Right kidney (tissue), 1 donor: ENCODE measurements around the gene ASL.
"Not testable (repeated sequence)": the region's sequence is repeated elsewhere in the genome, so short reads cannot be mapped to it uniquely, and the experiment has no call there.

ENCODE experiments used
- DNase-seq: peaks from one replicate; pipeline ENCODE4 v3.0.0-alpha.2; 2016

ASL gene

DNA sequence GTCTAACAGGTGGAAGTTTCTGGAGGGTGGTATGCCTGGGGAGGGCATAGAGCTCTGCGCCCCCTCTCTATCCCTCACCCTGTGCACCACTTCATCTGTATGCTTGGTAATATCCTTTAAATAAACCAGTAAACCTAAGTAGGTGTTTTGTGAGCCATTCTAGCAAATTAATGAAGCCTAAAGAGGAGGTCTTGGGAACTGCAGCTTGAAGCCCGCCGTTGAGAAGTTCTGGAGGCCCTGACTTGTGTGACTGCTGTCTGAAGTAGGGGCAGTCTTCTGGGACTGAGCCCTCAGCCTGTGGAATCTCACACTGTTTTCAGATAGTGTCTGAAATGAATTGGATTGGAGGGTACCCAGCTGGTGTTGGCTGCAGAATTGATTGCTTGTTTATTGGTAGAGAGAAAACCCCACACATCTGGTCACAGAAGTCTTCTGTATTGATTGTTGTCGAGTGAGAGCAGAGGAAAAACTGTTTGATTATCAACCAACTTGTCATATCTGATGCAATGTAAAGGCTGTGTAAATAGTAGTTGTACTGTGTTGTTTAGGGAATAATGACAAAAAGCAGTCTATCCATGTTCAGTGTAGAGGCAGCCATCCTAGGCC is 43.7 kb downstream of the ASL start:
- DNase-seq = no peak

- DNase-seq = no peak
Measured at GRCh38 chr7:66123175-66123528, 47.5 kb downstream of the ASL start.

DNA sequence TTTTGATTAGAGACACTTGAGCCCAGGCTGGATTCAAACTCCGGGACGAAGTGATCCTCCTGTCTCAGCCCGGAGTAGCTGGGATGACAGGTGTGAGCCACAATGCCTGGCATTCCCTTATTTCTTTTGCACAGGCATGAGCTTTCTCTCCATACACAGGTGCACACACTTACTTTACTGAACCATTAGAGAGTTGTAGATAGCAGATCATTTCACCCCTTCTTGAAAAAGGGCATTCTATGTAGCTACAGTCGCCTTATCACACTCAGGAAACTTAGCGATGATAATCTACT is 48.9 kb downstream of the ASL start:
- not testable (repeated sequence) for DNase-seq

DNA sequence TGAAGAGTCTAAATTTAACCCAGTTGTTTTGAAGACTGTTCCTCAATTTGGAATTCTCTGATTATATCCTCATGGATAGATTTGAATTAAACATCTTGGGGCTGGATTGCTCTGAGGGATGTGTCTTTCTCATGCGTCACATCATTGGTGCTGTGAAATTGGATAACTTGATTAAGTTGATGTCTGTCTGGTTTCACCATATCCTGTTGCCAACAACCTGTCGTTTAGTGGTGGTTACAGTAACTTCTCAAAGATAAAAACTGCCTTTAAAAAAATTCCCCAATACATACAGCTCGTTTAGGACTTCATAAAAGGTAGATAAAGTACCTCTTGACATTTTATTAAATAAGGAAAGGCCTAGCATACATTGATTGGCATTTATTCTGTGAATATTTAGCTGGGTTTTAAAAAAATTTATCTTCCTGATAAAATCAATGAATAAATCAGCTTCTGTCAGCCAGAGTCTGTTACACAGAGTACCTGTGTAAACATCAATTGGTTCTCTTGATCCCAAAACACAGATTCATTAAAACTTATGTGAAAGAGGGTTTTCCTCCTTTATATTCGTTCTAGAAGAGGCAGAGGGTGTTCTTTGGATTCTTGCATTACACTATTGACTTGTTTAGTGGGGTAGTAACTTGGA is 49.6 kb downstream of the ASL start:
- no peak for DNase-seq

DNA sequence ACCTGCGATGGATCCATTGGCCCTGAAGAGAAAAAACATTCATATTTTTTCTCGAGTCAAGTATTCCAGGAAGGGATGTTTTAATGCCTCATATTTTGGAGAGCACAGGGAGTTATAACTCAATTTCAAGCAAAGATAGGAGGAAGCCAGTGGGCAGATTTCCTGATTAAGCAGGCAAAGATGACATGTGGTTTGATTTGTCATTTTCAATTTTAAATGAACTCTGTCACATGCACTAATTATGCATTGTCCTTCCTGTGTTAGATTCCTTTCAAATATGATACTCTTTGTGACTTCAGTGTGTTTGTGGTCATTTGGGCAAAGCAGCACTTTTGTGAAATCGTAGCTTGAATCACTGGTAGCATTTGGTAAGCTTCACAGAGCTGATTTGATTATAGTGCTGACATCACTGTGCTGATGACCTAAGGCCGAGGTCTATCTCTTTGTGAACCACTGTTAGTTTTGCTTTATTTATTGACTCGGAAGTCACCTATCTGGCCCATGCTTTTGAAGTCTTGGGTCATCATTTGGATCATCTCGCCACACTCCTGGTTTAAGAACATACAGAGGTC is 50.2 kb downstream of the ASL start:
- DNase-seq = not testable (repeated sequence)

DNA sequence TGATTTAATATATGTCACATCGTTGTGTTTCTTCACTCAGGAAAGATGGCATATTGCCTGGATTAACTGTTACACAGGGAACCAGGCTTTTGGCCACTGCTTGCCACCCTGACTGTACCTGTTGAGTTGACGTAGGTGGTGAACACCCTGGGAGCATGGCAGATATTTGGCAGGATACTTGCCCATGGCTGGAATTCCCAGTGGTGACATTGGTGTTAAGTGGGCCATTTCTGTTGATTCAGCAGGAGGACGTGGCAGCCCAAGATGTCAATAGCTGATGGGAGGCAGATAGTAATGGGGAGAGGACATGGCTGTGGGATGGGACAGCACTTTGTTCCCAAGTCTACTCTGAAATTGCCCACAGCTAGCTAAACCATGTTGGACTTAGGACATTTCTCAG is 51.6 kb downstream of the ASL start:
- not testable (repeated sequence) for DNase-seq

GRCh38 chr7:66138994-66139752 is 63.6 kb downstream of the ASL start:
- no peak for DNase-seq

DNA sequence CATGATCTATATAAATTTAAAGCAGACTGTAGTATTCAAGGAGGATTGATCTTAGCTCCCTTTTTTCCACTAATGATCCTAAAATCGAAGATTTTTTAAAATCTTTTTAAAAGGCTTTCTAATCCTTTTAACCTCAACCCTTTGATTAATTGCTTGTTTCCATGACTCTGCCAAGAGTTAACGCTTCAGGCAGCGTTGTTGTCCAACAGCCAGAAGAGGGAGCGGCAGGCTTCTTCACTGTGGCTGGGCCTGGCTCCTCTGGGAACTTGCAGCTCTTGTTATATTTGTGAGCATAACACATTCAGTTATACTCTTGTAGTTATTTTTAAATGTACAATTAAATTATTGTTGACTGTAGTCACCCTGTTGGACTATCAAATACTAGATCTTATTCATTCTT is 65.3 kb downstream of the ASL start:
- DNase-seq = no peak

DNA sequence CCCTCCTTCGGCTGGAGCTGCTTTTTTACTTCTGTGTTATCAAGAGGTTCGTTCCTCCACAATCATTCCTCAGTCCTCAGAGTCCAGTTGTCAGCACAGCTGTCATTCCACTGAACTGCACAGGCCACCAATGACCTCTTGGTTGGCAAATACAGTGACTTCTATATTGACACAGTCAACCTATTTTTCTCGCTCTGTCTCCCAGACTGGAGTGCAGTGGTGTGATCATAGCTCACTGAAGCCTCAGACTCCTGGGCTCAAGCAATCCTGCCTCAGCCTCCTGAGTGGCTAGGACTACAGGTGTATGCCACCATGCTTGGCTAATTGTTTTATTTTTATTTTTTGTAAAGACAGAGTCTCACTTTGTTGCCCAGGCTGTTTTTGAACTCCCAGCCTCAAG is 66.7 kb downstream of the ASL start:
- DNase-seq = no peak

DNA sequence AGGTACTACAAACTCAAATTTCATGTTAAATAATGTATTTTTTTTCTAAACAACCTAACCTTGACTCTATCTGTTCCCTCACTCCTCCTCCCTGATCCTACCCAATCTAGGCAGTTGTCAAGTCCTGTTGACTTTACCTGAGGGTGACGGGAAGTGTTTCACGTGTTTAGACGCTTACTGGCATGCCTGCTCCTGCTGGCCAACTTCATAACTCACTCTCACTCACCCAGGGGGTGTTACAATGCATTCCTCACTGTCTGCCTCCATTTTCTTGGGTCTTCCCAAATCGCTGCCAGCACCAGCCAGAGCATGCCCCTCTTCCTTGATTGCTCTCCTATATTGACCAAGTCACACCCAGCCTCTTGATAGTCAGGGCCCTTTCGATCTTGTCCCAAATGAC is 67.4 kb downstream of the ASL start:
- no peak for DNase-seq
